Peyer's patch (tissue), 4 donors: ENCODE data around the gene ARMC9.

Experiments used
- POLR2A ChIP-seq, 2 donors: fragments of 450-650 bp; IDR thresholded peaks; one replicate each; pipeline ENCODE4 v1.5.1; 2017; ENCODE audit warnings: antibody characterized with exemption in 2 of 2, mild to moderate bottlenecking in 2 of 2, moderate library complexity in 2 of 2
- TF ChIP-seq, protein P1 (sequence below), 6 experiments: fragments of 450-650 bp in 4 of 6; fragments of 200-600 bp in 2 of 6; sonication (generic) in 1 of 6; IDR thresholded peaks; one replicate each; pipeline ENCODE4 v1.5.1; 2017 to 2019; ENCODE audit warnings: antibody characterized with exemption in 6 of 6, mild to moderate bottlenecking in 3 of 6, moderate library complexity in 1 of 6

- TF ChIP-seq POLR2A (IDR thresholded peaks at IDR 0.05) = no peak
- TF ChIP-seq, protein P1, sequence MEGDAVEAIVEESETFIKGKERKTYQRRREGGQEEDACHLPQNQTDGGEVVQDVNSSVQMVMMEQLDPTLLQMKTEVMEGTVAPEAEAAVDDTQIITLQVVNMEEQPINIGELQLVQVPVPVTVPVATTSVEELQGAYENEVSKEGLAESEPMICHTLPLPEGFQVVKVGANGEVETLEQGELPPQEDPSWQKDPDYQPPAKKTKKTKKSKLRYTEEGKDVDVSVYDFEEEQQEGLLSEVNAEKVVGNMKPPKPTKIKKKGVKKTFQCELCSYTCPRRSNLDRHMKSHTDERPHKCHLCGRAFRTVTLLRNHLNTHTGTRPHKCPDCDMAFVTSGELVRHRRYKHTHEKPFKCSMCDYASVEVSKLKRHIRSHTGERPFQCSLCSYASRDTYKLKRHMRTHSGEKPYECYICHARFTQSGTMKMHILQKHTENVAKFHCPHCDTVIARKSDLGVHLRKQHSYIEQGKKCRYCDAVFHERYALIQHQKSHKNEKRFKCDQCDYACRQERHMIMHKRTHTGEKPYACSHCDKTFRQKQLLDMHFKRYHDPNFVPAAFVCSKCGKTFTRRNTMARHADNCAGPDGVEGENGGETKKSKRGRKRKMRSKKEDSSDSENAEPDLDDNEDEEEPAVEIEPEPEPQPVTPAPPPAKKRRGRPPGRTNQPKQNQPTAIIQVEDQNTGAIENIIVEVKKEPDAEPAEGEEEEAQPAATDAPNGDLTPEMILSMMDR (IDR thresholded peaks at IDR 0.05) = no peak
Observed at GRCh38 chr2:231160701-231161100, 37.7 kb upstream of the ARMC9 start.
